ENCODE measurements around the gene SLC44A2. TPM values are rescaled to one million over a fixed set of nuclear protein-coding genes. Genes with fewer than 3 reads are reported as not detected.

Gene SLC44A2
- total RNA-seq, 1 experiment from 2014 or later: 42.4 TPM

DNA sequence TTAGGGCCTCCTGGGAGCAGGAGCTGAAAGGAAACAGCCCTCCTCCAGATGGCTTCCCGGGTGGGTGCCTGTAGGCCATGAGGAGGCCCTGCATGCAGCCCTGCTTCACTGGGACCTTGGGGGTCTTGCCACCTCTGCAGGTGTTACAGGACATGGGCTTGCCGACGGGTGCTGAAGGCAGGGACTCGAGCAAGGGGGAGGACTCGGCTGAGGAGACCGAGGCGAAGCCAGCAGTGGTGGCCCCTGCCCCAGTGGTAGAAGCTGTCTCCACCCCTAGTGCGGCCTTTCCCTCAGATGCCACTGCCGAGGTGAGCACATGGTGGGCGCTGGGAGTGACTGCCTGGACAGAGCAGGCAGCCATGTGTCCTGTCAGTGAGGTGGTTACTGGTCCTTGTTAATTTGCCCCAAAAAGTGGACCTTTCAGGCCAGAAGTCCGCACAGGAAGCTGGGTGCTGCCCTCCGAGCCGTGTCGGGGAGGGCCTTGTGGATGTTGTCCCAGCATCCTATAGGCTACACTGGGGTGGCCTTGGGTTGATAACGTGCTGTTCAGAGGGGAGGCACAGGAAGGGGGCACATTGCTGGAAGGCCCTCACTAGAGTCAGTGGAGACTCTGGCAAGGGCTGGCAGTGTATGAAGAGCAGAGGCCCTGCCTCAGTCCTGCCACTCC lies 57.2 kb downstream of the SLC44A2 start:
- DNase-seq (ENCODE audit: low read depth): no peak

DNA sequence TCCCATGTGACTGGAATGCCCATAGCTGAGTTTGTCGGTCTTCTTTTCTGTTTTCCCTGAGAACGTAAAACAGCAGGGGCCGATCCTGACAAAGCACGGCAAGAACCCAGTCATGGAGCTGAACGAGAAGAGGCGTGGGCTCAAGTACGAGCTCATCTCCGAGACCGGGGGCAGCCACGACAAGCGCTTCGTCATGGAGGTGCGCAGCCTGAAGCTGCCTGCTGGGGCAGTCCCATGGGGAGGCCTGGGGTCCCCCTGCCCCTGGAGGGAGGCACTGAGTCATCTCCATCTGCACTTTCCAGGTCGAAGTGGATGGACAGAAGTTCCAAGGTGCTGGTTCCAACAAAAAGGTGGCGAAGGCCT lies 57.7 kb downstream of the SLC44A2 start:
- DNase-seq (ENCODE audit: low read depth): no peak

DNA sequence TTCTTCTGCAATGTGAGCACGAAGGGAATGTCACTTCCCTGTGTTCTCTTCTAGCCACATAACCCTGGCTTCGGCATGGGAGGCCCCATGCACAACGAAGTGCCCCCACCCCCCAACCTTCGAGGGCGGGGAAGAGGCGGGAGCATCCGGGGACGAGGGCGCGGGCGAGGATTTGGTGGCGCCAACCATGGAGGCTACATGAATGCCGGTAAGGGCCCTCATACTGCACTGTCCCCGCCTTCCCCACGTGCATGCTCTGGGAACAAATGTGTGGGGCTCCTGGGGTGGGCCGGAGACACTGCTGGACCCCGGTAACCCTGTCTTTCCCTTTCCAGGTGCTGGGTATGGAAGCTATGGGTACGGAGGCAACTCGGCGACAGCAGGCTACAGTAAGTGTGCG lies 58.2 kb downstream of the SLC44A2 start:
- no peak for DNase-seq (ENCODE audit: low read depth)

DNA sequence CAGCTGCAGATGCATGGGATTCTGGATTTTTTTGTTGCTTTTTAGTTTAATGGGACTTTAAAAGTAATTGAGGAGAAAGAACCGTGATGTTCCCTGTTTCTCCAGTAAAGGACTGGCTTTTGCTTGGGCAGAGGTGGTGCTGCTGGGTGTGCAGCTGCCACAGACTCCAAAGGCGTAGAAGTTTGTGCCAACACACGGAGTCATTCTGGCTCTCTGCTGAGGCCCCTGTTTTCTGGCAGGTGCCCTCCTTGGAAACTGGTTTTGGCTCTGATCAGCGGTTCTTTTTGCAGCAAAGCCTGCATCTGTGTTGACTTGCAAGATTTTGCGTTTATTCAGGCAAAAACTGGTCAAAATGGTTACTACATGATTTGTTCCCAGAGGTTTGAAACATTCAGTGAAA lies 59.9 kb downstream of the SLC44A2 start:
- DNase-seq (ENCODE audit: low read depth): no peak

DNA sequence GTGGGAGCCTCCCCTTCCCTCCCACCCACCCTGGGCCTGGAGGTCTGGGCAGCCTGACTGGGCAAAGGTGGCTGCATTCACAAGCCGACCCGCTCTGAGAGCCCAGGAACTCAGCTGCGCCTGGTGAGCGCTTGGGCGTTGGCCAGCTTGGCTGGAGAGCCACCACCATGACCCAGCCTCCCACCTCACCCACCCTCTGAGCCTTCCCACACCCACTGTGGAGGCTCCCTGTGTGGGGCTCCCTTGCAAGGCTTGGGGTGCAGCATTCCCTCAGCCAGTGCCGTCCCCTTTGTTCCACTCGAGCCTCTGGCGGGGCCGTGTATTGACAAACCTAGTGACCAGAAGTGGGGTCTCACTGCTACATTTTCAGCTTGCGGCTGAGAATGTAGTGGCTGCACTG lies 60.8 kb downstream of the SLC44A2 start:
- no peak for DNase-seq (ENCODE audit: low read depth)

DNA sequence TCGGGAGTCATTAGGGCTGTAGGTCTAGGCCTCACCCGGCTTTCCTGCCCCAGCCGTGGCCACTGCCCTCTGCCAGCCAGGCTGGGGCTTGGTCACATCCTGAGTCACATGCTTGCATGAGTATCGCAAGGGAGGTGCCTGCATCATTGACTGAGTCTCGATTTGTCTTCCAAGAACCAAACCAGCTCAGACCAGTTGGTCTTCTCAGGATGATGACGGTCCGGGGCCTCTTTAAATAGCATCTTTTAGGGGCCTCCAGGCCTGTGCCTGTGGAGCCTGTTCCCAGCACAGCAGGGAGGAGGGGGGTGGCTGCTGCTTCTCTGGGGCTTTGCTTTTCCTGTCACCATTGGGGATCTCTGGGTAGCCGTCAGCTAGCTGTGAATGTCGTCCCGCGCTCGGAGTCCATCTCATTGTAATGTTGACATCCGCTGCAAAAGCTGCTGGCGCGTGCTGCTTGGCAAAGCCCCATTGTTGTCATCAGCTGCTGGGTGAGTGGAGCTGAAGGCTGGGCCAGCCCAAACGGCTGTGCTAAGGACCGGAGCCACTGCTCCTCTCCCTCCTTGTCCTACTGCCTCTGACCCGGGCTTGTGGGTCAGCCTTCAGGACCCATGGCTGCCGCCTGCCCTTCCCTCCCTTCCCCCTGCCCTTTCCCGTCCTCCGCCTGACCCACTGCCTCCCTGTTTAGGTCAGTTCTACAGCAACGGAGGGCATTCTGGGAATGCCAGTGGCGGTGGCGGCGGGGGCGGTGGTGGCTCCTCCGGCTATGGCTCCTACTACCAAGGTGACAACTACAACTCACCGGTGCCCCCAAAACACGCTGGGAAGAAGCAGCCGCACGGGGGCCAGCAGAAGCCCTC lies 61.5 kb downstream of the SLC44A2 start:
- no peak for DNase-seq (ENCODE audit: low read depth)

DNA sequence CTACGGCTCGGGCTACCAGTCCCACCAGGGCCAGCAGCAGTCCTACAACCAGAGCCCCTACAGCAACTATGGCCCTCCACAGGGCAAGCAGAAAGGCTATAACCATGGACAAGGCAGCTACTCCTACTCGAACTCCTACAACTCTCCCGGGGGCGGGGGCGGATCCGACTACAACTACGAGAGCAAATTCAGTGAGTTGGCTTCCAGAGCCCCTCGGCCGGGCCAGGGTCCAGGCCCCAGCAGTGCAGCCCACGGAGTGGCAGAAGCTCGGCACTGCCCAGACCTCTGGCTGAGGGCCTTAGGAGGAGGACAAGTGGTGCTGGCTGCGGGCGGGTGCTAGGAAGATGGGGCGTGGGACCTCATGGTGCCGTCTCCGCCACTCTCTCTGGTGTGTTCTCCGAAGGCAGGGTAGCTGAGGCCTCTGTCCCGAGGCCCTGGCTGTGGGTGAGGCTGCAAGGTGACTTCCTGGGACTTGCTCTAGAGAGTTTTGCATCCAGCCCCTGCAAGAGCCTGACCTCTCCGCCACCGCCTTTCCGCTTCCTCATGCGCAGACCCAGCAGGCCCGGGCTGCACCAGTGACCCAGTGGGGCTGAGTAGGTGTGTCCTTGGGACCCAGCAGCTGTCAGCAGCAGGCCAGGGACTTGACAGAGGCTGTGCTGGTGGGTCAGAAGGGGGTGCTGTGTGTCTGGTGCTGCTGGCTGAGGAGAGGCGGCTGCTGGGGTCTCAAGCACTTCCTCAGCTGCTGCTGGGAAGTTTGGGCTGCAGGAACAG lies 62.4 kb downstream of the SLC44A2 start:
- DNase-seq (ENCODE audit: low read depth): no peak

DNA sequence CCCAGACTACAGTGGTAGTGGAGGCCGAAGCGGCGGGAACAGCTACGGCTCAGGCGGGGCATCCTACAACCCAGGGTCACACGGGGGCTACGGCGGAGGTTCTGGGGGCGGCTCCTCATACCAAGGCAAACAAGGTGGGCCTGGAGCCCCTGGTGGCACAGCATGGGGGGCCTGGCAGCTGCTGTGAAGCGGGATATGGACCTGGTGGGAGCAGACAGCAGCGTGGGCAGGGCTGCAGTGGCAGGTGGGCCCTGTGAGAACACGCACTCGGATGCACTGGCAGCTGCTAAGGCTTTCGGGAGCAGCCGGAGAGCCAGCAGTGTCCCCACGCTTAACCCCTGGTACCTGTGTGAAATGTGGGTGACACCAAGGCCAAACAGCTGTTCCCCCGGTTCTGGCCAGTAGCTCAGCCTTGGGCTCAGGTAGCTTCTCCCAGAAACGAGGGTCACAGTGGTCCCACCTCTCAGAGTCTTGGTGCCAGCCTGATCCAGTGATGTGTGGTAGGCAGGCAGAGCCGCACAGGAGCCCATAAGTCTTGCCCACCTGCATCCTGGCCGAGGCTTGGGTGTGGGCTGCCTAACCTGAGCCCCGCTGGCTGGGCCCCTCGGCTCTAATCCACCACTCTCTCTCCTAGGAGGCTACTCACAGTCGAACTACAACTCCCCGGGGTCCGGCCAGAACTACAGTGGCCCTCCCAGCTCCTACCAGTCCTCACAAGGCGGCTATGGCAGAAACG lies 63.4 kb downstream of the SLC44A2 start:
- DNase-seq (ENCODE audit: low read depth): no peak

DNA sequence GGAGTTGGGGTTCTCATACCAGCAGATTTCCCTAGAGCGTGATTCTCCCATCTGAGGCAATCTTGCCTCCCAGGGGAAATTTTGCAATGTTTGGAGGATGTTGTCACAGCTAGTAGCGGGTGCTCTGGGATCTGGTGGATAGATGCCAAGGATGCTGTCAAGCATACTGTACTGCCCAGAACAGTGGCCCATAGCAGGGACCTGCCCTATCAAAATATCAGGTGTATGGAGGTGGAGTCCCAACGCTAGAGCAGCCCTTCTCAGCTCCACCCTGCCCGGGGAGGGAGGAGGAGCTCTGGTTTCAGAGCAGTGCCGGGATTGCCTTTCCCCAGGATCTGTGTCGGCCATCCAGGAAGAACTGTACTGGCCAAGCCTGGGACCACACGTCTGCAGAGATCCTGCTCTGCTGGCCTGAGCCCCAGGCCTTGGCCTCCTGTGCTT lies 65.0 kb downstream of the SLC44A2 start:
- peak; percentile 36 for DNase-seq (ENCODE audit: low read depth)

DNA sequence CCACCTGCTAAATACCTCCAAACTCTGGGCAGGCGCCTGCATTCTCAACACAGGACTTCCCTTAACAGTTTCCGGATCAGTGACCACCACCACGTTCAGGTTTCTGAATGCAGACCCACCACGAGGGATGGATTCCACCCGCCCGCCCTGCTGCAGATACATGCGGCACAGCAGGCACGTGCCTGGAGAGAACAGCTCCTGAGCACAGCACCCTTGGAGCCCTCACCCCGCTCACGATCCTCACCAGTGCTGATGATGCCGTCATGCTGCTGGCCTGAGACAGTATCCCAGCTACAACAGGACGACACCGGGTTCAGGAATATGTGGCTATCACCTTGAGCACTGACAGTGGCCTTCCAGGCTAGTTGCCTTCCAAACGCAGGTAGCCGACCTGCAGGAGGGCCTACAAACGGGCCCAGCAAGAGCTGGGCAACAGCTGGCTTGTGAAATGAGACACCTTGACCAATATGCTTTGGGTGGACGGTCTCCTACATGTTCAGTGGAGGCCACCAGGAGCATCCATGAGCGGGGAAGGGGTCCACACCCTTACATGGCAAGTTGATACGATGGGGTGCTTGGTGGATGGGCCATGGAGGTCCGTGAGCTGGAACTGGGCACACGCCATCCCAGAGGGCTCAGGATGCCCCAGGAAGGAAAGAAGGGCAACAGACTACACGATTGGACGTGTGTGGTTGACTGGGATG lies 66.0 kb downstream of the SLC44A2 start:
- no peak for DNase-seq (ENCODE audit: low read depth)

DNA sequence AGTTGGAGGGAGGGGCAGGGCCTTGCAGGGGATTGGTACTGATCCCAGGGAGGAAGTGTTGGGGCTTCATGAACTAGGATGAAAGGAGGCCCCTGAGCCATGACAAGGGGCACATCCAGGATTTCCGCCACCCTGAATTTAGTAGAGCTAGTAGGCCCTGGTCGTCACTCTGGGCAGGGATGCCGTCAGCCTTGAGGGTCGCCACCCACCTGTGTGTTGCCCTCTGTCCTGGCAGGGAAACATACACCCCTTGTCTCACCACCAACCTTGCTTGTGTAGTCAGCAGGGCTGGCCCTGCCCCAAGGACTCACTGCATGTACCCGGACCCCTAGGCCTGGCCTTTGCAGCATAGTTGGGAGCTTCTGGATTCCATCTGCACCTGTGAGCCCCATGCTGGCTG lies 66.5 kb downstream of the SLC44A2 start:
- DNase-seq (ENCODE audit: low read depth): no peak

DNA sequence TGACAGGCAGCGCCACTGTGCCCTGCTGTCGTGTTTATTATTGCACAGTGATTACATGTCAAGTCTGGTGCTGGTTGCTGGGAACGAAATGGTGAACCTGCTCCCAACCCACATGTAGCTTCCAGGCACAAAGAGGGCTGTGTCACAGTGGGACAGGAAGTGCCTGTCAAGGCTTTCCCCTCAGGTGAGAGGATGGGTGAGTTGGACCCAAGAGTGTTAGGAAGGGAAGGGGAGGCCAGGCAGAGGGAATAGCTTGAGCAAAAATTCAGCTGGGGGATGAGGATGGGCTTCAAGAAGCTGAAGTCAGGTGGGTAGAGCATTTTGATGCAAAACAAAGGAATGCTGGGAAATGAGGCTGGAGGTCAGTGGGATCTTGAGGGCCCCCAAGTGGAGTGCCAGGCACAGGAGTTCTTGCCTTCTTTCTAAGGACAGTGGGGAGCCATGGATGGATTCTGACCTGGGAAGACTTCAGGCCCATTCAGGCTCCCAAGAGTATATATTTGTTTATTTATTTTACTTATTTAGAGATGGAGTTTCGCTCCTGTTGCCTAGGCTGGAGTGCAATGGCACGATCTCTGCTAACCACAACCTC lies 67.4 kb downstream of the SLC44A2 start:
- DNase-seq (ENCODE audit: low read depth): peak; percentile 20

Other genes starting within 250 kb of the SLC44A2 start
- 88.7 and 89.3 TPM in 2 replicates for gene TYK2, start 245.0 kb upstream of the SLC44A2 start, total RNA-seq (2014; rRNA removed; shearing (Covaris generic))
- 109 and 233 TPM in 2 replicates for gene CDC37, start 222.0 kb upstream of the SLC44A2 start, total RNA-seq (2014; rRNA removed; shearing (Covaris generic))
- 0.81 and 2.3 TPM in 2 replicates for gene PDE4A, start 205.0 kb upstream of the SLC44A2 start, total RNA-seq (2014; rRNA removed; shearing (Covaris generic))
- gene KEAP1, start 122.2 kb upstream of the SLC44A2 start, total RNA-seq (2014; rRNA removed; shearing (Covaris generic)): 39.8 and 75.4 TPM in 2 replicates
- gene S1PR5, start 108.1 kb upstream of the SLC44A2 start, total RNA-seq (2014; rRNA removed; shearing (Covaris generic)): 10.3 and 11.9 TPM in 2 replicates
- 24.3 and 40.1 TPM in 2 replicates for gene ATG4D, start 81.6 kb upstream of the SLC44A2 start, total RNA-seq (2014; rRNA removed; shearing (Covaris generic))
- 10.2 and 10.5 TPM in 2 replicates for gene KRI1, start 59.5 kb upstream of the SLC44A2 start, total RNA-seq (2014; rRNA removed; shearing (Covaris generic))
- 11.1 and 21.0 TPM in 2 replicates for gene CDKN2D, start 56.6 kb upstream of the SLC44A2 start, total RNA-seq (2014; rRNA removed; shearing (Covaris generic))
- 2.2 and 9.0 TPM in 2 replicates for gene AP1M2, start 38.2 kb upstream of the SLC44A2 start, total RNA-seq (2014; rRNA removed; shearing (Covaris generic))
- gene ILF3, start 28.8 kb downstream of the SLC44A2 start, total RNA-seq (2014; rRNA removed; shearing (Covaris generic)): 75.2 and 139 TPM in 2 replicates
- gene QTRT1, start 75.9 kb downstream of the SLC44A2 start, total RNA-seq (2014; rRNA removed; shearing (Covaris generic)): 14.3 and 19.7 TPM in 2 replicates
- gene DNM2, start 92.5 kb downstream of the SLC44A2 start, total RNA-seq (2014; rRNA removed; shearing (Covaris generic)): 49.9 and 91.8 TPM in 2 replicates
- 67.6 and 88.9 TPM in 2 replicates for gene TMED1, start 210.7 kb downstream of the SLC44A2 start, total RNA-seq (2014; rRNA removed; shearing (Covaris generic))
- 0.12 TPM in 1 of 2 replicates, not detected in the other for gene C19orf38, start 222.9 kb downstream of the SLC44A2 start, total RNA-seq (2014; rRNA removed; shearing (Covaris generic))
- gene CARM1, start 246.0 kb downstream of the SLC44A2 start, total RNA-seq (2014; rRNA removed; shearing (Covaris generic)): 16.5 and 24.1 TPM in 2 replicates

Measured in M059J (cell line).